GM21576 (cell line): ENCODE data around the gene POLR2L.

Experiments
- ATAC-seq: cut with Tn5 transposase; IDR thresholded peaks from one replicate; pipeline ENCODE4 v1.9.1; 2021; ENCODE audit warnings: mild to moderate bottlenecking, moderate library complexity; ENCODE audit not compliant: unreplicated experiment

The POLR2L gene

GRCh38 chr11:839875-840617, 2.3 kb downstream of the POLR2L start:
- ATAC-seq = no peak

- ATAC-seq = no peak
Observed at GRCh38 chr11:839280-839623, 3.1 kb downstream of the POLR2L start.

GRCh38 chr11:838441-839279, 3.7 kb downstream of the POLR2L start:
- no peak for ATAC-seq

- no peak for ATAC-seq
Observed at GRCh38 chr11:837990-838307, 4.4 kb downstream of the POLR2L start.

GRCh38 chr11:837189-837989, 4.9 kb downstream of the POLR2L start:
- ATAC-seq = no peak

GRCh38 chr11:836700-837099, 5.6 kb downstream of the POLR2L start:
- ATAC-seq = no peak

- no peak for ATAC-seq
Observed at GRCh38 chr11:836274-836673, 6.1 kb downstream of the POLR2L start.

- no peak for ATAC-seq
Observed at GRCh38 chr11:834371-835316, 7.7 kb downstream of the POLR2L start.

GRCh38 chr11:833849-834311, 8.4 kb downstream of the POLR2L start:
- no peak for ATAC-seq

GRCh38 chr11:833114-833791, 9.1 kb downstream of the POLR2L start:
- ATAC-seq = no peak

- no peak for ATAC-seq
Observed at GRCh38 chr11:832529-833113, 9.7 kb downstream of the POLR2L start, which contains the start of gene CD151. Gene CD151 (plus strand): TSS chr11:832952. CDS start chr11:836070, 3,118 bp downstream.

- no peak for ATAC-seq
Observed at GRCh38 chr11:831961-832528, 10.3 kb downstream of the POLR2L start.

GRCh38 chr11:831118-831864, 11.0 kb downstream of the POLR2L start:
- ATAC-seq = no peak

GRCh38 chr11:830295-831117, 11.8 kb downstream of the POLR2L start:
- ATAC-seq = peak; percentile 36

- ATAC-seq = no peak
Observed at GRCh38 chr11:829847-830294, 12.5 kb downstream of the POLR2L start.

- no peak for ATAC-seq
Observed at GRCh38 chr11:829176-829846, 13.0 kb downstream of the POLR2L start.
